Liver (tissue), 9 donors: ENCODE results near the gene HS6ST3. TPM values are rescaled to one million over a fixed set of nuclear protein-coding genes. Genes with fewer than 3 reads are reported as not detected.

Experiments used
- DNase-seq: peaks from one replicate; pipeline ENCODE4 v3.0.0-alpha.2; 2017; ENCODE audit warnings: low spot score
- H3K27ac ChIP-seq, 2 donors: one replicate each; pipeline ENCODE4 v1.7.0; 2013; ENCODE audit warnings: inconsistent platforms in 2 of 2, low read length in 2 of 2, control low read depth in 1 of 2, low read depth in 1 of 2, mild to moderate bottlenecking in 1 of 2
- H3K27me3 ChIP-seq, 4 donors: one replicate each; pipeline versions ENCODE4 v1.6.1 to v1.7.0; 2013; ENCODE audit warnings: low read length in 3 of 4, inconsistent platforms in 1 of 4, mild to moderate bottlenecking in 1 of 4, moderate library complexity in 1 of 4; ENCODE audit not compliant: control insufficient read depth in 4 of 4, insufficient read depth in 4 of 4
- H3K36me3 ChIP-seq, 4 donors: one replicate each; pipeline versions ENCODE4 v1.6.1 to v1.7.0; 2013; ENCODE audit warnings: low read length in 3 of 4, mild to moderate bottlenecking in 3 of 4, low read depth in 1 of 4, moderate library complexity in 1 of 4; ENCODE audit not compliant: control insufficient read depth in 4 of 4, insufficient read depth in 3 of 4
- H3K4me1 ChIP-seq, 4 donors: one replicate each; pipeline versions ENCODE4 v1.6.1 to v1.7.0; 2013; ENCODE audit warnings: low read length in 3 of 4, mild to moderate bottlenecking in 3 of 4, moderate library complexity in 1 of 4; ENCODE audit not compliant: control insufficient read depth in 4 of 4, insufficient read depth in 4 of 4
- H3K4me3 ChIP-seq, 3 donors: one replicate each; pipeline versions ENCODE4 v1.6.1 to v1.7.0; 2013; ENCODE audit warnings: low read length in 3 of 3, control low read depth in 1 of 3, low read depth in 1 of 3, mild to moderate bottlenecking in 1 of 3
- H3K9ac ChIP-seq, 2 donors: one replicate each; pipeline ENCODE4 v1.7.0; 2013; ENCODE audit warnings: low read length in 2 of 2, mild to moderate bottlenecking in 2 of 2, moderate library complexity in 2 of 2, control low read depth in 1 of 2, low read depth in 1 of 2
- H3K9me3 ChIP-seq, 4 donors: one replicate each; pipeline versions ENCODE4 v1.6.1 to v1.7.0; 2013; ENCODE audit warnings: low read length in 3 of 4; ENCODE audit not compliant: control insufficient read depth in 4 of 4
- EGR1 ChIP-seq, 2 donors: IDR thresholded peaks; 2 replicates each; pipeline ENCODE4 v1.6.1; 2016 to 2018; ENCODE audit warnings: antibody characterized with exemption in 2 of 2, low read depth in 2 of 2
- FOXA1 ChIP-seq: IDR thresholded peaks from 2 replicates; pipeline ENCODE4 v1.6.1; 2016; ENCODE audit warnings: antibody characterized with exemption
- FOXA2 ChIP-seq: IDR thresholded peaks from 2 replicates; pipeline ENCODE4 v1.6.1; 2016; ENCODE audit warnings: antibody characterized with exemption
- GABPA ChIP-seq, 2 donors: IDR thresholded peaks in 1 of 2; conservative IDR thresholded peaks in 1 of 2; 2 replicates each; pipeline ENCODE4 v1.6.1; 2016; ENCODE audit warnings: antibody characterized with exemption in 2 of 2, mild to moderate bottlenecking in 1 of 2, moderate library complexity in 1 of 2
- HNF4G ChIP-seq: IDR thresholded peaks from 2 replicates; pipeline ENCODE4 v1.6.1; 2016; ENCODE audit warnings: antibody characterized with exemption
- JUND ChIP-seq, 2 donors: IDR thresholded peaks; 2 replicates each; pipeline ENCODE4 v1.6.1; 2016; ENCODE audit warnings: antibody characterized with exemption in 2 of 2
- NR2F2 ChIP-seq: IDR thresholded peaks from 2 replicates; pipeline ENCODE4 v1.6.1; 2016; ENCODE audit warnings: antibody characterized with exemption
- RXRA ChIP-seq, 2 donors: IDR thresholded peaks; 2 replicates each; pipeline ENCODE4 v1.6.1; 2017 to 2018; ENCODE audit warnings: antibody characterized with exemption in 2 of 2, mild to moderate bottlenecking in 1 of 2
- SP1 ChIP-seq: IDR thresholded peaks from 2 replicates; pipeline ENCODE4 v1.6.1; 2018; ENCODE audit warnings: antibody characterized with exemption, mild to moderate bottlenecking
- TAF1 ChIP-seq: conservative IDR thresholded peaks from 2 replicates; pipeline ENCODE4 v1.6.1; 2016; ENCODE audit warnings: antibody characterized with exemption, mild to moderate bottlenecking
- YY1 ChIP-seq: IDR thresholded peaks from 2 replicates; pipeline ENCODE4 v1.6.1; 2016; ENCODE audit warnings: antibody characterized with exemption, mild to moderate bottlenecking
- WGBS: extraction: QIAGEN DNeasy Blood & Tissue Kit; methylation state at CpG from one replicate; pipeline ENCODE4 v1.1.7; 2013; 5-methylcytosine and 5-hydroxymethylcytosine counted together
- polyA plus RNA-seq, 2 donors: library from polyadenylated mRNA; stranded (reverse) in 1 of 2; unstranded in 1 of 2; fragments of 200-250 nt in 1 of 2; fragments of >200 nt in 1 of 2; fragmentation: Nextera tagmentation in 1 of 2; extraction: Ambion mirVana in 1 of 2; gene quantifications; one replicate each; pipeline versions ENCODE4 v1.2.1 to v1.2.3, GENCODE V29; 2013 to 2015
- total RNA-seq, 2 donors: library from RNA; depleted of rRNA; stranded (reverse); fragments of >200 nt; gene quantifications; one replicate each; pipeline ENCODE4 v1.2.3, GENCODE V29; 2014
- TF ChIP-seq, protein P1 (sequence below): IDR thresholded peaks from 2 replicates; pipeline ENCODE4 v1.6.1; 2016; ENCODE audit warnings: antibody characterized with exemption
- TF ChIP-seq, protein P2 (sequence below): IDR thresholded peaks from 2 replicates; pipeline ENCODE4 v1.6.1; 2016; ENCODE audit warnings: antibody characterized with exemption
- TF ChIP-seq, protein P3 (sequence below): IDR thresholded peaks from 2 replicates; pipeline ENCODE4 v1.6.1; 2016; ENCODE audit warnings: antibody characterized with exemption
- donor health status: healthy.
- donor health status: healthy.
- donor health status: healthy.
- donor health status: healthy.
- donor health status: healthy.

The HS6ST3 gene
- total and polyA plus RNA-seq, 4 donors, result under 0.01 TPM; not detected in 3

DNA sequence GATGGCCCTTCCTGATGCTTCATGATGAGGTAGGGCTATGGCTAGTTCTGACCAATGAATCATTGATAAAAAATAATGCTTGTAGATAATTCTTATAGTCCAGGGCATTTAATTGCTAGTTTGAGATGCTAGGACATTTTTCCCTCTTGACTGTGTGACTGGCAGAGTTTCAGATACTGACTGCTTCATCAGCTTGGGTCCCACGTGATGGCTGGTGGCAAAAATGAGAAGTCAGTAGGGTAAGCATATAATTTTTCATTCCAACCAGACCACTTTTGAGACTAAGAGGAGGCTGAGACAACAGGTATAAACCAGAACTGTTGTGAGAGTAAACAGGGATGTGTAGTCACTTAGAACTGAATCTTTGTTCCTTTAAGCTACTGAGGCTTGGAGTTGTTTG is 183.3 kb downstream of the HS6ST3 start:
- DNase-seq, result no peak
- Histone ChIP-seq H3K27me3 (peaks cover 0 to 2% (median 0%) of the 10 kb centered on the region in 4 donors), H3K9ac (no peak overlapping the region), H3K27ac (no peak overlapping the region), H3K9me3 (peaks cover 0 to 2% (median 0%) of the 10 kb centered on the region in 4 donors), H3K4me1 (no peaks in the 10 kb centered on the region), H3K4me3 (no peak overlapping the region), H3K36me3 (no peaks in the 10 kb centered on the region)
- TF ChIP-seq HNF4G, result no peak
- TF ChIP-seq FOXA1, result no peak
- no peak for TF ChIP-seq FOXA2
- TF ChIP-seq, protein P1, sequence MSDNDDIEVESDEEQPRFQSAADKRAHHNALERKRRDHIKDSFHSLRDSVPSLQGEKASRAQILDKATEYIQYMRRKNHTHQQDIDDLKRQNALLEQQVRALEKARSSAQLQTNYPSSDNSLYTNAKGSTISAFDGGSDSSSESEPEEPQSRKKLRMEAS, result no peak
- no peak for TF ChIP-seq EGR1 (IDR thresholded peaks at IDR 0.05; ENCODE audit: low read depth in 2 of 2)
- TF ChIP-seq RXRA (IDR thresholded peaks at IDR 0.05), result no peak
- TF ChIP-seq, protein P2, sequence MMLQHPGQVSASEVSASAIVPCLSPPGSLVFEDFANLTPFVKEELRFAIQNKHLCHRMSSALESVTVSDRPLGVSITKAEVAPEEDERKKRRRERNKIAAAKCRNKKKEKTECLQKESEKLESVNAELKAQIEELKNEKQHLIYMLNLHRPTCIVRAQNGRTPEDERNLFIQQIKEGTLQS, result no peak
- no peak for TF ChIP-seq YY1
- no peak for TF ChIP-seq TAF1
- no peak for TF ChIP-seq NR2F2
- no peak for TF ChIP-seq JUND (IDR thresholded peaks at IDR 0.05)
- TF ChIP-seq, protein P3, sequence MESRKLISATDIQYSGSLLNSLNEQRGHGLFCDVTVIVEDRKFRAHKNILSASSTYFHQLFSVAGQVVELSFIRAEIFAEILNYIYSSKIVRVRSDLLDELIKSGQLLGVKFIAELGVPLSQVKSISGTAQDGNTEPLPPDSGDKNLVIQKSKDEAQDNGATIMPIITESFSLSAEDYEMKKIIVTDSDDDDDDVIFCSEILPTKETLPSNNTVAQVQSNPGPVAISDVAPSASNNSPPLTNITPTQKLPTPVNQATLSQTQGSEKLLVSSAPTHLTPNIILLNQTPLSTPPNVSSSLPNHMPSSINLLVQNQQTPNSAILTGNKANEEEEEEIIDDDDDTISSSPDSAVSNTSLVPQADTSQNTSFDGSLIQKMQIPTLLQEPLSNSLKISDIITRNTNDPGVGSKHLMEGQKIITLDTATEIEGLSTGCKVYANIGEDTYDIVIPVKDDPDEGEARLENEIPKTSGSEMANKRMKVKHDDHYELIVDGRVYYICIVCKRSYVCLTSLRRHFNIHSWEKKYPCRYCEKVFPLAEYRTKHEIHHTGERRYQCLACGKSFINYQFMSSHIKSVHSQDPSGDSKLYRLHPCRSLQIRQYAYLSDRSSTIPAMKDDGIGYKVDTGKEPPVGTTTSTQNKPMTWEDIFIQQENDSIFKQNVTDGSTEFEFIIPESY, result no peak
- WGBS, result 54% methylated on average over 1 of the region's 1 CpG

DNA sequence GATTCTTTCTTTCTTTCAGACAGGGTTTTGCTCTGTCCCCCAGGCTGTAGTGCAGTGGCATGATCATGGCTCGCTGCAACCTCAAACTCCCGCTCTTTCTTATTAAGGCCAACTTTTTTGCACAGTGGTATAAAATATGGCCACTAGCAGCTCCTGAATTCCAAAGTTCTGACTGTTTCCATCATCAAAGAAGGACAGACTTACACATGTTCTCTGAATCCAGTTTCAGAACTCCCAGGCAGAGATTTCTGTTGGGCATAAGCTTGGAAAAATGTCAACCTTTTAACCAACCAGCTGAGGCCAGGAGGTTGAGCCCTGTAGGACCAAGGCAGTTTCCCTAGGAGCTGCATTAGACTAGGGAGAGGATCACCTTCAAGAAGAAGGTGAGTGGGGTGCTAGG is 184.1 kb downstream of the HS6ST3 start:
- H3K27me3 ChIP-seq, result peaks cover 0 to 2% (median 0%) of the 10 kb centered on the region in 4 donors
- H3K27ac ChIP-seq, result no peak overlapping the region
- H3K9ac ChIP-seq, result no peak overlapping the region
- WGBS, result 97% methylated on average over 2 of the region's 2 CpGs
- no peak overlapping the region for H3K4me3 ChIP-seq
- DNase-seq, result no peak
- H3K4me1 ChIP-seq, result no peaks in the 10 kb centered on the region
- no peak for TF ChIP-seq SP1
- TF ChIP-seq, protein P1, result no peak
- TF ChIP-seq, protein P3, result no peak
- H3K36me3 ChIP-seq, result no peaks in the 10 kb centered on the region
- H3K9me3 ChIP-seq, result peaks cover 0 to 2% (median 0%) of the 10 kb centered on the region in 4 donors

DNA sequence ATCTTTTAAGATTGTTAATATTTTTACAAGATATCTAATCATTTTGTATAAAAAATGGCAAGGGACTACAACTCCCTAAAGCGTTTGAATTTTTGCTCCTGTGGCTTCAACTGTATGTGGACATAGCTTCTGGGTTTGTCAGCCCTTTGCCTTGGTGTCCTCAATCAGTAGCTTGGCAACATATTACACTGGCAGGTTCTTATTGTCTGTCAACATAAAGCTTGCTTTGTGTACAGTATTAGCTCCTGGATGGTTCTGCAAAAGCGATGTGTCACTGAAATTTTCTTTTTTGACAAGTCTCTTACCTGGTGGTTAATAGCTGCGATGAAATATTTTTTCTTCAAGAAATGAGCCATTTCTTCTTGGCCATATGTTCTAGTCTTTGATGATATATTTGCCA is 190.0 kb downstream of the HS6ST3 start:
- Histone ChIP-seq H3K4me3 (no peak overlapping the region), H3K27me3 (peaks cover 0 to 5% (median 0%) of the 10 kb centered on the region in 4 donors), H3K36me3 (no peaks in the 10 kb centered on the region), H3K9ac (no peak overlapping the region), H3K4me1 (no peaks in the 10 kb centered on the region), H3K27ac (no peak overlapping the region), H3K9me3 (peaks cover 0 to 2% (median 0%) of the 10 kb centered on the region in 4 donors)
- TF ChIP-seq FOXA2, result no peak
- no peak for TF ChIP-seq NR2F2
- TF ChIP-seq, protein P1, result no peak
- TF ChIP-seq GABPA (IDR thresholded peaks at IDR 0.05 in 1 of 2, conservative IDR thresholded peaks at IDR 0.05 in 1 of 2), result no peak
- DNase-seq, result no peak
- 85% methylated on average over 3 of the region's 3 CpGs for WGBS
